Activated T-helper 2 cell treated with anti-CD3 and anti-CD28 coated beads, Interferon-gamma antibody, Interleukin-2, Interleukin-4, amounts not matched to agents 10 μg/mL and 5 μg/mL and 100 μg/mL, durations not matched to agents 14 hours and 24 hours and 36 hours (primary cell): Measurements from ENCODE around the gene PLEKHG3. TPM values are rescaled to one million over a fixed set of nuclear protein-coding genes. Genes with fewer than 3 reads are reported as not detected.
A peak's percentile ranks its signal among the peaks of the same experiment; 100 is the strongest.

ENCODE experiments used
- DNase-seq: peaks from one replicate; pipeline ENCODE4 v3.0.0; 2021; ENCODE audit warnings: low spot score
- H3K27ac Mint-ChIP-seq: one replicate; pipeline ENCODE4 v1.8.0; 2021; ENCODE audit warnings: mixed read lengths
- H3K27me3 Mint-ChIP-seq: one replicate; pipeline ENCODE4 v1.8.0; 2021; ENCODE audit warnings: low read depth, mixed read lengths
- H3K36me3 Mint-ChIP-seq: one replicate; pipeline ENCODE4 v1.8.0; 2021; ENCODE audit warnings: low read depth, mixed read lengths
- H3K4me1 Mint-ChIP-seq: one replicate; pipeline ENCODE4 v1.8.0; 2021; ENCODE audit warnings: low read depth, mixed read lengths
- H3K4me3 Mint-ChIP-seq: one replicate; pipeline ENCODE4 v1.8.0; 2021; ENCODE audit warnings: low read depth, mild to moderate bottlenecking, moderate library complexity, mixed read lengths
- H3K9me3 Mint-ChIP-seq: one replicate; pipeline ENCODE4 v1.8.0; 2021; ENCODE audit warnings: mixed read lengths
- intact Hi-C: fragments of 100-400 bp; cut with micrococcal nuclease; formaldehyde crosslinking; loops from one replicate; pipeline ENCODE4 v1.15.1; 2023
- total RNA-seq: library from RNA; stranded (reverse); gene quantifications from 2 replicates; pipeline ENCODE4 v1.2.3, GENCODE V29; 2022

PLEKHG3 gene
- total RNA-seq, 1 donor from 2014 or later = 1.9 TPM

DNA sequence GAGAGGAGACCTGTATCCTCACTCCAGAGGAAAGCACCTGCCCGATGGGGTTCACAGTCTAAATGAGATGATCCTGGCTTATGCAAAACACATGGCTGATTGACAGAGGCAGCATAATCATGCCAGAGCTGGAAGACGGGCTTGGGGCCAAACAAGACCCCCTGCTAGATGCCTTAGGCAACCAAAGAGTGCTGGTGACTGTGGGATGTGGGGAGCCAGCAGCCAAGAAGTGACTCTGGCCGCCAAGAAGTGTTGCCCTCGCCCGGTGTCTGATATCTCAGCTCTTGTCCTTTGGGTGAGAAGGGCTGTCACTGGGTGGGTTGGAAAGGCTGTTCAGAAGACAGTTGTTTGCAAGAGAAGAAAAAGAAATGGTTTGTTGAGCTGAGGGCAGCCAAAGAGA, 56.7 kb downstream of the PLEKHG3 start:
- H3K27ac Mint-ChIP-seq = no peak overlapping the region
- no peaks in the 10 kb centered on the region for H3K9me3 Mint-ChIP-seq
- H3K4me1 Mint-ChIP-seq = peaks cover 16% of the 10 kb centered on the region
- H3K4me3 Mint-ChIP-seq = no peak overlapping the region
- H3K36me3 Mint-ChIP-seq = no peaks in the 10 kb centered on the region
- DNase-seq = no peak
- peaks cover 16% of the 10 kb centered on the region for H3K27me3 Mint-ChIP-seq
- intact Hi-C loops = loop anchor here (5.0 kb wide), 1 partner anchor 131 kb away; no protein-coding TSS in a partner anchor

DNA sequence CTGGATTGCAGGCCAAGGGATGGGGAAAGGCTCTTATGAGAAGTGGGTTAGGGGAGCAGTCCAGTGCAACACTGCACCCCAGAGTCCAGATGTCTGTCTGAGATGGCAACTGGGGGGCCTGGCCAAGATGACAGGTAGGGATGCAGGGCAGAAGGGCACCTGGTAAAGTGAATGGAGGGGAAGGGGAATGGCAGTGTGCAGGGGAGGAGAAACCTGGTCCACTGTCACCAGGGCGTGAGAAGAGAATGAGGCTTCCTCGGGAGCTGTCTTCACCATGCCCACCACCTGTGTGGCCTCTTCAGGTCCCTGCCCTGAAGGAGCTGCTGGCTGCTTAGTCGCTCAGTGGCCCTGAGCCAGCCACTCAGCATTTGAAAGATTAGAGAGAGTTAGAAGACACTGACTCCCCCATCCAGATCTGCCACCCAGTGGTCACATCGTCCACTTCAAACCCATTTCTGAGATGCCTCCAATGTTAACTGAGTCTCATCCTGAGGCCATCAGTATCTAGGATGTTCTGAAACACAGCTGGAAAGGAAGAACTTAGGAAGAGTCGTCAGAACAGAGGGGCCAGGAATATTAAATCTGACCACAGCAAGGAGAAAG, 57.3 kb downstream of the PLEKHG3 start:
- Mint-ChIP-seq H3K27ac (no peak overlapping the region), H3K27me3 (peaks cover 16% of the 10 kb centered on the region), H3K9me3 (no peaks in the 10 kb centered on the region), H3K4me1 (peaks cover 16% of the 10 kb centered on the region), H3K4me3 (no peak overlapping the region), H3K36me3 (no peaks in the 10 kb centered on the region)
- no peak for DNase-seq
- intact Hi-C loops = loop anchor here (5.0 kb wide), 1 partner anchor 131 kb away; no protein-coding TSS in a partner anchor

DNA sequence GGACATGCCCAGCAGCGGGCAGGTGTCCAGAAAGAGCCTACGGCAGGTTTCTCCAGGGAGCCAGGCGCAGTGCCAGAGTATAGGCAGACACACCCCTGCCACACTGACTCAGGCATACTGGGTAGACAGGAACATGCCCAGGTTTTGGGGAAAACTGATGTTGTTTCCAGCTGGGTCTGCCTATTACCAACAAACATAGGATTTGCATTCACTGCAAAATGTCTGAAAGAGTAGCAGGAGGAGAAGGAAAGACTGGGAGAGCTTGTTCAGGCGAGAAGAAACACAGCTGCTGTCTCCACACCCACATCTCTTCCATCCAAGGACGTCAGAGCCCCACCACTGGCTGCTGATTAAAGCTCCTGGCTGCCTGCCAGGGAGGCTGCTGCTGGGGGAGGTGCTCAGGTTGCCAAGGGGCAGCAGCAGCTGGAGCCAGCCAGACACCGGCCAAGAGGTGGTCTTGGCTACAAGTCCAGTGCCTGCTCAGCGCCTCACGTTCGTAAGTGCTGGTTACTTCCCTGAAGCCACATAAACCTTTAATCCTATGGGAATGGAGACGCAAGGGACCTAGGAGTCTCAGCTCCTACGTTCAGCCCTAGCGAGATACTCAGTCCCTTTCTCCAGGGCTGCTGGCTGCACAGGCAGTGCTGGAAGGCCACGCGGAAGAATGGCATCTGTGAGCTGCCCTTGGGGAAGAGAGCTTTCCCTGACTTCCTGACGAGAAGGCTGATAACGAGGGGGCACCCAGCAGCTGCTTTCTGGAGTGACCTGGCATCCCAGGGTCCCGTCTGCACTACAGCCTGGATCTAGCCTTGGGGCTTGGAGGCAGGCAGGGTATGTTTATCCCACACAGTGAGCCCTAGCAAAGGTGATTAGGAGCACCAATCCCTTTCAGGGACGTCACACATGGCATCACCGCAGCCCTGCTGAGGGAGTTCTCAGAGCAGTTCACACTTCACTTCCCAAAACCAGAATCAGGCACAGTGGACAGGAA, 58.1 kb downstream of the PLEKHG3 start:
- intact Hi-C loops = loop anchor here (5.0 kb wide), 1 partner anchor 130 kb away; no protein-coding TSS in a partner anchor
- peaks cover 14% of the 10 kb centered on the region for H3K4me1 Mint-ChIP-seq
- H3K27me3 Mint-ChIP-seq = peaks cover 16% of the 10 kb centered on the region
- no peaks in the 10 kb centered on the region for H3K36me3 Mint-ChIP-seq
- H3K4me3 Mint-ChIP-seq = no peak overlapping the region
- no peak for DNase-seq
- no peaks in the 10 kb centered on the region for H3K9me3 Mint-ChIP-seq
- H3K27ac Mint-ChIP-seq = no peak overlapping the region

DNA sequence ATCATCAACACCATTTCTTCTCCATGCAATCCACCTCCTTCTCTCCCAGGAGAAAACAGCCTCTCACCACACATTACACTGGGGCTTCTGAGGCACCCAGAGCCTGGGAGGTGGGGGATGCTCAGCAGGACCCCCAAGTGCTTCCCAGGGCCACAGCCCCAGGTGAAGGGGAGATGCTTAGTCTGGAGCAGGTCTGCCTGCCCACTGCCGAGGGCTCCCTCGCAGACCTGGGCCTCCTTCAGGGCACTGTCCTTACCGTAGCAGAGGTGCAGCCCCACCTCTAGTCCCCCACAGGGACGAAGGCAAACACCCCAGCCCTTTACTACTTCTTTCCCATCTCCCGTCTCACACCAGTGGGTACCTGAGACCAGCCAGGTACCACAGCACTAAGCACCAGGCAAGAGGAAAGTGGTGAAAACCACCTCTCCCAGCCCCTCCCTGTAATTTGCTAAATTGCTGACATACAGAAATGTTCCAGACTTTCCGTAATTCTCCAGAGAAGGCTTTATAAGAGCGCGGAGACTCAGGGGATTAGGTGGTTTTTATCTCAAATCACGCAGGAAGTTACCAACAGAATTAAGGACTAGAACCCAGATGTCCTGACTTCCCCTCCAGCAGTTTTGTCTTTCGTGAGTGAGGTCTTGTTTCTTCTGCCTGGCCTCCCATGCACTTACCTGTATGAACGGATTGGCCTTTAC, 59.0 kb downstream of the PLEKHG3 start:
- Mint-ChIP-seq H3K27ac (no peak overlapping the region), H3K4me1 (peaks cover 14% of the 10 kb centered on the region), H3K27me3 (peaks cover 16% of the 10 kb centered on the region), H3K9me3 (no peaks in the 10 kb centered on the region), H3K4me3 (no peak overlapping the region), H3K36me3 (no peaks in the 10 kb centered on the region)
- intact Hi-C loops = loop anchor here (5.0 kb wide), 1 partner anchor 129 kb away; no protein-coding TSS in a partner anchor
- DNase-seq = no peak

DNA sequence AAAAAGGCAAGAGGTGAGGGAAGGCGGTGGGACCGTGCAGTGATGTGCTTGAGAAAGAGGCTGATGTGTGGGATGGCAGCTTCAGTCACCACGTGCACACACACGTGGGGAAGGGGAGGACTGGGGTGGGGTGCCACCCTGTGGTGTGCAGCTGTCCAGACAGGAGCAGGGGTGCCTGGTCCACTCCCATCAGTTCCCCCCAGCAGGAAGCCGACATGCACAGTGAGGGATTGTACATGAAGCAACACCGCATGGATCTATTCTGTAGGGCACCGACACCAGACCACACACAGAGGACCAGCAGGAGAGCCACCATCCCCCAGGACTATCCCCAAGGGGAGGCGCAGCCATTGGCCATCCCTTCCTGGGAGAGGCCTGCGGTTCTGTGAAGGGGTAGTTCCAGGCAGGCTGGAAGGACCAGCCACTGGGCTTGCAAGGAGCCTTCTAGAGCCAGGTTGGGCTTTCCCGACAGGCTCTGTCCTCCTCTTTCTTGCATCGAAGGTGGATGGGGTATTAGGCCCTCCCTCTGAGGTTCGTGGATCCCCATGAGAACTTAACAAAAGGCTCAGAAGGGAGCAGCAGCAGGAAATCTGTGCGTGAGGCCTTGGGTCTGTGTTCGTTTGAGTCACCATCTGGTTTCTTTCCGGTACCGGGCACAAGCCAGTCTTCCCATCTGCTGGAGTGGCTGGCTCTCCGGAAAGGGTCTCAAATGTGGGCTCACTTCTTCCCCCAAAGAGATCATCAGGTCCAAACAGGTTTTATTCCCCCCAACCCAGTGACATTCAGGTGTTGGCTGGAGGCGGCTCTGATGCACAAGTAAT, 59.8 kb downstream of the PLEKHG3 start:
- Mint-ChIP-seq H3K4me3 (peak overlapping the region; percentile 10), H3K36me3 (no peaks in the 10 kb centered on the region), H3K9me3 (no peaks in the 10 kb centered on the region), H3K4me1 (peaks cover 14% of the 10 kb centered on the region), H3K27ac (no peak overlapping the region), H3K27me3 (peaks cover 16% of the 10 kb centered on the region)
- intact Hi-C loops = loop anchor here (1.0 to 5.0 kb wide), 2 partner anchors 93 to 128 kb away; no protein-coding TSS in a partner anchor
- DNase-seq = no peak

DNA sequence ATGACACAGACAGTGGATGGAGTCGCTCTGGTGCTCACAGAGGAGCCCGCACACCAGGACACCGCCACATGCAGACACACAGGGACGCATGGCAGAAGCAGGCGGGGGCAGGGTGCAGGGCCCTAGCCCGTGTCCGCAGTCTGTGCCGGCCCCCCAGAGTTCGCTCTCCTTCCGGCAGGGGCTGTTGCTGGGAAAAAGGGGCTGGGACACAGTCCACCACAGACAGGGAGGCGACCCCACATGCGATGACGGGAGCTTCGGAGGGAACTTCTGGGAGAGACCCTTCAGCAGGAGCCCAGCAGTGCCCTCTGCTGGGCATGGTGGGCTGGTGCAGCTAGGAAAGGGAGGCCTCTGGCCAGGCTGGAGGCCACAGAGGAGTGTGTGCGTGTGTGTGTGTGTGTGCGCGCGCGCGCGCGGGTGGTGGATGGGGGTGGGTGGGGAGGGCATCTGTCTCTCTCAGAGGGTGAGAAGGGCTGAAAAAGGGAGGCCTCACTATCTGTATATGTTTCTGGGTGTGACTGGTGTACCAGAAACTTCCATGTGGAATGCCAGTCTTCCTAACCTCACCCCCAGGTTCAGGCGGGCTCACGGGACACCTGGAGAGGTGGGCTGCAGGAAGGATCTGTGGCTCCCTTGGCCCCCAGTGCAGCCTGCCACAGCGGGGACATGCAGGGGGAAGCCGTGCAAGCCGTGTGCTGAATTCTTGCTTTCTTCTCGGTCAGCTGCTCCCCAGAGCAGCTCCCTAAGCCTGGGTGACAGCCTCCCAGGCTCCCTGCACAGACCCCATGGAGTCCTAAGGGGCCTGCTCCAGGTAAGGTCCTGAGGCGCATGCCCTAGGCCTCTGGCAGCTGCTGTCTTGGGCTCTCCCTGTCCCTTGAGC, 60.7 kb downstream of the PLEKHG3 start:
- H3K27ac Mint-ChIP-seq = no peak overlapping the region
- H3K36me3 Mint-ChIP-seq = no peaks in the 10 kb centered on the region
- peaks cover 16% of the 10 kb centered on the region for H3K27me3 Mint-ChIP-seq
- peak overlapping the region; percentile 10 for H3K4me3 Mint-ChIP-seq
- H3K9me3 Mint-ChIP-seq = no peaks in the 10 kb centered on the region
- H3K4me1 Mint-ChIP-seq = peaks cover 14% of the 10 kb centered on the region
- peak; percentile 53 for DNase-seq
- intact Hi-C loops = loop anchor here (1.0 to 5.0 kb wide), 2 partner anchors 94 to 127 kb away; no protein-coding TSS in a partner anchor

DNA sequence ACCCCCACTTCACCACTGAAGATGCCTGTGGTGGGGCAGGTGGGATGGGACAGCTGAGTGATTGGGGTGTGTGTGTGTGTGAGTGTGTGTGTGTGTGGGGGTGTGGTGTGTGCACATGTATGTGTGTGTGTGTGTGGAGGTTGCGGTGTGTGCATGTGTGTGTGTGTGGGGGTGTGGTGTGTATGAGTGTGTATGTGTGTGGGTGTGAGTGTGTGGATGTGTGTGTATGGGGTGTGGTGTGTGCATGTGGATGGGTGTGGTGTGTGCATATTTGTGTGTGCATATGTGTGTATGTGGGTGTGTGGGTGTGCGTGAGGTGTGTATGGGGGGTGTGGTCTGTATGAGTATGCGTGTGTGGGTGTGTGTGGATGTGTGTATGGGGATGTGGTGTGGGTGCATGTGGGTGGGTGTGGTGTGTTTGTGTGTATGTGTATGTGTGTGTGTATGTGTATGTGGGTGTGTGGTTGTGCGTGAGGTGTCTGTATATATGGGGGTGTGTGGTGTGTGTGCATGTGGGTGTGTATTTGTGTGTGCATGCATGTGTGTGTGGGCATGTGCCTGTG, 61.6 kb downstream of the PLEKHG3 start:
- no peak overlapping the region for H3K27ac Mint-ChIP-seq
- no peak overlapping the region for H3K4me3 Mint-ChIP-seq
- no peaks in the 10 kb centered on the region for H3K9me3 Mint-ChIP-seq
- DNase-seq = no peak
- H3K4me1 Mint-ChIP-seq = peaks cover 14% of the 10 kb centered on the region
- H3K27me3 Mint-ChIP-seq = peaks cover 14% of the 10 kb centered on the region
- intact Hi-C loops = no loop called here
- H3K36me3 Mint-ChIP-seq = no peaks in the 10 kb centered on the region

DNA sequence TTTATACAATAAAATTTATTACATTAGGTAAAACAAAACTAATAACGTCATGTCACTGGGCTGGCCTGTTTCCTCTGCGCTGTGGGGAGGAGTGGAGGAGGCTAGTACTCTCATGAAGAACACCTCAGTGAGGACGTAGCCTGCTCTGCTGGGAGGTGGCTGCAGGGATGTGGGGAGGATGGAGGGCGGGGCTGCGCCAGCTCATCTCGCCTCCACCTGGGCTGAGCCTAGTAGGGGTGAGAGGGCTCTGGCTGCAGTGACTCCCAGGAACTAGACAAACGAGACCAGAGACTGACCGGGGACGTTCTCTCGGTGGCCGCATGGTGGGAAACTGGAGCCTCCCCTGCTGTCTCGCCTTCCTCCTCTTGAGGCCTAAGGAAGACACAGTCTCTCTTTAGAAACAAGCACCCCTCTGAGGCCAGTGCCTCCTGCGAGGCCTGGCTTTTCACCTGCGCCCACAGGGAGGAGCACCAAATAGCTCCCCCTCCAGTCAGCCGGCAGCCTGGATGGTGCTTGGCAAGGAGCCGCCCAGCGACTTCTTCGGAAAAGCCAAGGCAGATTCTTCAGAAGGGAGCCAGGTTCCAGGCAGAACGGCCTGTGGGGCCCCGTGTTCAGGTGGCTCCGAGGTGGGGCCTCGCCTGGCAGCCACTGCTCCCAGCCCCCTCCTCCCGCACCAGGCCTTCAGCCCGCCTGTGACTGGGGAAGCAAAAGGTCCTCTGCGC, 62.4 kb downstream of the PLEKHG3 start:
- Mint-ChIP-seq H3K27ac (no peak overlapping the region), H3K36me3 (no peaks in the 10 kb centered on the region), H3K27me3 (peaks cover 7% of the 10 kb centered on the region), H3K9me3 (no peaks in the 10 kb centered on the region), H3K4me1 (peaks cover 16% of the 10 kb centered on the region), H3K4me3 (no peak overlapping the region)
- no peak for DNase-seq
- intact Hi-C loops = no loop called here

DNA sequence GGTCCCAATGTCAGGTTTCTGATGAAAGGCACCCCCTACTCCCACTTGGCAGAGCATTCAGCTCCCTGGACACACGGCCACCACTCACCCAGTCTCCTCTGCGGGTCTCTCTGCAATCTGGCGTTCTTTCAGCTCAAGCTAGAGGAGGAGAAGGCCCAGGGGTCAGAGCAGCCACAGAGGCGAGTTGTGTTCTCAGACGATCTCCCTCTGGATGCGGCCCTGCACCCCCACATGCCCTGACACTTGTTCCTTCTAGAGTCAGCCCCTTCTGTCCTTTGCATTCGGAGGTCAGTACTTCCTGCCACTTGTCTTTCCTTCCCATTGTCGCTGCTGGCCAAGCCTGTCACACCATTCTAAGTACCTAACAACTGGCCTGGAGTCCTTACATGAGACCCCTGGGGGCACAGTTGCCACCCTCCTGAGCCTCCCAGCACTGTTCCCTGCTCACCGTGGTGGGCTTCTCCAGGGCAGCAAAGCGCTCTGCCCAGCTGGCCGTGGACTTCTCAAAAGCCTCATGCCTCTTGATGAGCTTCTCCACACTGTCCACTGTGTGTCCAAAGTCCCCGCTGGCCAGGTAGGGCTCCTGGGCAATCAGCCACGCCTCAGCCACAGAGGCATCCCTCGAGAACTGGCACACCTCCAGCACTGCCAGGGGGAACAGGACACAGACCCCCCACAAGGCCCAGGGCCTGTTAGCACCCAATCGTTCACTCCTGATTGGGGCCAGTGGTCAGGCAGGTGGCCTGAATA, 63.2 kb downstream of the PLEKHG3 start:
- Mint-ChIP-seq H3K27me3 (peaks cover 1% of the 10 kb centered on the region), H3K27ac (no peak overlapping the region), H3K4me3 (no peak overlapping the region), H3K36me3 (no peaks in the 10 kb centered on the region), H3K4me1 (peaks cover 12% of the 10 kb centered on the region), H3K9me3 (no peaks in the 10 kb centered on the region)
- intact Hi-C loops = no loop called here
- no peak for DNase-seq

DNA sequence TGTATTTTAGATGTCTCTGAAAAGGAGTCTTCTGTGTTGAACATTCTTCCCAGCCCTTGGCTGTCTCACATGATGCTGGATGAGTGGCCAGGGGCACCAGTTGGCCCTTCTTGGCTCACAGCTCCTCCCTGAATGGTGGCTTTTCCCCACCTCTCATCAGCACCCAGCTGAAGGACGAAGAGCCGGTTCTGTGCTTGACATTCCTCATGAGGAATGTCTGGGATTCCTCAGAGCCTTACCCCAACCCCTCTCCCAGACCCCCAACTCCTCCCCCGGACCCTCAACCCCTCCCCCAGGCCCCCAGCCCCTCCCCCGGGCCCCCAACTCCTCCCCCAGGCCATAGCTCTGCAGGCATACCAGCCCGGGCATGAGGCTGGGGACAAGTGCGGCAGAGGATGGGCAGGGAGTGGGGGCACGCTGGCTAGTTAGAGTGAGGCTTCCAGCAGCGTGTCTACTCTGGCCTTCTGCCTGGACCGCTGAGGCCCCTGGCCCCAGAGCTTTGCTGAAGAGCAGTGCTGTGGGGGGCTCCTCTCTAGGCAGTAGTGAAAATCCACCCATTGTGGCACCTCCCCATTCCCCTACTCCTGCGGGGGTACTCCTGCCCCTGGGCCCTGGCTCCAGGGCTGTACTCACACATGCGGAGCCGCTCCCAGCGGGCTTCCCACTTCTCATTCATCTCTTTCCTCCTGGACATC, 64.3 kb downstream of the PLEKHG3 start:
- Mint-ChIP-seq H3K9me3 (no peaks in the 10 kb centered on the region), H3K4me1 (peaks cover 12% of the 10 kb centered on the region), H3K36me3 (no peaks in the 10 kb centered on the region), H3K27me3 (no peaks in the 10 kb centered on the region), H3K27ac (no peak overlapping the region), H3K4me3 (no peak overlapping the region)
- DNase-seq = no peak
- intact Hi-C loops = no loop called here
